Testis (tissue), 2 donors: Measurements from ENCODE around the gene PXMP2.
"Not testable (repeated sequence)": the region's sequence is repeated elsewhere in the genome, so short reads cannot be mapped to it uniquely, and the experiment has no call there.

Experiments
- POLR2A ChIP-seq: fragments of 450-650 bp; IDR thresholded peaks from one replicate; pipeline ENCODE4 v1.6.1; 2017; ENCODE audit warnings: antibody characterized with exemption, mild to moderate bottlenecking, moderate library complexity
- TF ChIP-seq, protein P1 (sequence below), 3 experiments: fragments of 450-650 bp in 2 of 3; fragments of 200-600 bp in 1 of 3; sonication (generic) in 1 of 3; IDR thresholded peaks; one replicate each; pipeline ENCODE4 v1.5.1; 2016 to 2019; ENCODE audit warnings: antibody characterized with exemption in 3 of 3, mild to moderate bottlenecking in 2 of 3, moderate library complexity in 1 of 3

- not testable (repeated sequence) for TF ChIP-seq POLR2A
- TF ChIP-seq, protein P1, sequence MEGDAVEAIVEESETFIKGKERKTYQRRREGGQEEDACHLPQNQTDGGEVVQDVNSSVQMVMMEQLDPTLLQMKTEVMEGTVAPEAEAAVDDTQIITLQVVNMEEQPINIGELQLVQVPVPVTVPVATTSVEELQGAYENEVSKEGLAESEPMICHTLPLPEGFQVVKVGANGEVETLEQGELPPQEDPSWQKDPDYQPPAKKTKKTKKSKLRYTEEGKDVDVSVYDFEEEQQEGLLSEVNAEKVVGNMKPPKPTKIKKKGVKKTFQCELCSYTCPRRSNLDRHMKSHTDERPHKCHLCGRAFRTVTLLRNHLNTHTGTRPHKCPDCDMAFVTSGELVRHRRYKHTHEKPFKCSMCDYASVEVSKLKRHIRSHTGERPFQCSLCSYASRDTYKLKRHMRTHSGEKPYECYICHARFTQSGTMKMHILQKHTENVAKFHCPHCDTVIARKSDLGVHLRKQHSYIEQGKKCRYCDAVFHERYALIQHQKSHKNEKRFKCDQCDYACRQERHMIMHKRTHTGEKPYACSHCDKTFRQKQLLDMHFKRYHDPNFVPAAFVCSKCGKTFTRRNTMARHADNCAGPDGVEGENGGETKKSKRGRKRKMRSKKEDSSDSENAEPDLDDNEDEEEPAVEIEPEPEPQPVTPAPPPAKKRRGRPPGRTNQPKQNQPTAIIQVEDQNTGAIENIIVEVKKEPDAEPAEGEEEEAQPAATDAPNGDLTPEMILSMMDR (IDR thresholded peaks at IDR 0.05), result not testable (repeated sequence)
Observed at GRCh38 chr12:132753670-132754069, 66.3 kb downstream of the PXMP2 start.
